Ectodermal cell (in vitro differentiated cells): ENCODE measurements around the gene RBM33.

ENCODE experiments used
- H3K27ac ChIP-seq: 2 replicates; pipeline ENCODE4 v1.7.0; 2013; ENCODE audit warnings: mild to moderate bottlenecking, low read depth, low read length; ENCODE audit not compliant: insufficient read depth, poor library complexity, severe bottlenecking
- H3K27me3 ChIP-seq: 2 replicates; pipeline ENCODE4 v1.7.0; 2013; ENCODE audit warnings: mild to moderate bottlenecking, low read length; ENCODE audit not compliant: insufficient read depth, control insufficient read depth, poor library complexity, severe bottlenecking
- H3K36me3 ChIP-seq: one replicate; pipeline ENCODE4 v1.7.0; 2013; ENCODE audit warnings: low read length; ENCODE audit not compliant: control insufficient read depth, insufficient read depth
- H3K4me1 ChIP-seq: one replicate; pipeline ENCODE4 v1.7.0; 2013; ENCODE audit warnings: low read length; ENCODE audit not compliant: control insufficient read depth, insufficient read depth
- H3K4me3 ChIP-seq: 2 replicates; pipeline ENCODE4 v1.7.0; 2013; ENCODE audit warnings: low read depth, low read length, control low read depth; ENCODE audit not compliant: insufficient read depth
- H3K9me3 ChIP-seq: 2 replicates; pipeline ENCODE4 v1.7.0; 2013; ENCODE audit warnings: mild to moderate bottlenecking, low read length, moderate library complexity; ENCODE audit not compliant: control insufficient read depth
- WGBS, 2 experiments: methylation state at CpG; one replicate each; pipeline ENCODE4 v1.1.7; 2013; ENCODE audit warnings: missing lambda C conversion rate in 2 of 2; 5-methylcytosine and 5-hydroxymethylcytosine counted together

Gene RBM33

GRCh38 chr7:155778349-155778748 lies 133.9 kb downstream of the RBM33 start:
- H3K4me1 ChIP-seq: peaks cover 4% of the 10 kb centered on the region
- 93 to 96% methylated on average over 6 of the region's 6 CpGs for WGBS, 2 experiments
- no peaks in the 10 kb centered on the region for H3K27me3 ChIP-seq
- H3K36me3 ChIP-seq: peaks cover 14% of the 10 kb centered on the region
- no peak overlapping the region for H3K4me3 ChIP-seq
- no peak overlapping the region for H3K27ac ChIP-seq
- H3K9me3 ChIP-seq: no peaks in the 10 kb centered on the region

- Histone ChIP-seq H3K9me3 (no peaks in the 10 kb centered on the region), H3K4me3 (no peak overlapping the region), H3K4me1 (peaks cover 4% of the 10 kb centered on the region), H3K27me3 (peaks cover 5% of the 10 kb centered on the region), H3K27ac (no peak overlapping the region), H3K36me3 (peaks cover 8% of the 10 kb centered on the region)
- WGBS, 2 experiments: 94% methylated on average over 24 of the region's 24 CpGs
Observed at GRCh38 chr7:155780884-155781283, 136.4 kb downstream of the RBM33 start.

GRCh38 chr7:155781433-155781832 lies 137.0 kb downstream of the RBM33 start:
- H3K4me3 ChIP-seq: no peak overlapping the region
- H3K36me3 ChIP-seq: peaks cover 4% of the 10 kb centered on the region
- H3K9me3 ChIP-seq: no peaks in the 10 kb centered on the region
- no peak overlapping the region for H3K27ac ChIP-seq
- H3K4me1 ChIP-seq: peaks cover 4% of the 10 kb centered on the region
- peaks cover 10% of the 10 kb centered on the region for H3K27me3 ChIP-seq
- WGBS, 2 experiments: 95 to 96% methylated on average over 20 of the region's 20 CpGs

GRCh38 chr7:155782466-155782865 lies 138.0 kb downstream of the RBM33 start:
- WGBS, 2 experiments: 89 to 91% methylated on average over 10 of the region's 10 CpGs
- Histone ChIP-seq H3K27me3 (peaks cover 21% of the 10 kb centered on the region), H3K9me3 (no peaks in the 10 kb centered on the region), H3K4me1 (peaks cover 4% of the 10 kb centered on the region), H3K4me3 (no peak overlapping the region), H3K36me3 (peaks cover 4% of the 10 kb centered on the region), H3K27ac (no peak overlapping the region)

GRCh38 chr7:155785536-155785935 lies 141.1 kb downstream of the RBM33 start:
- H3K4me3 ChIP-seq: no peak overlapping the region

GRCh38 chr7:155786491-155786890 lies 142.0 kb downstream of the RBM33 start:
- no peak overlapping the region for H3K4me3 ChIP-seq
- no peaks in the 10 kb centered on the region for H3K9me3 ChIP-seq
- no peaks in the 10 kb centered on the region for H3K4me1 ChIP-seq
- 90 to 91% methylated on average over 8 to 10 of the region's 10 CpGs for WGBS, 2 experiments
- no peak overlapping the region for H3K27ac ChIP-seq
- no peaks in the 10 kb centered on the region for H3K36me3 ChIP-seq
- H3K27me3 ChIP-seq: peaks cover 25% of the 10 kb centered on the region

More at GRCh38 chr7:155785536-155785935, 141.1 kb downstream of the RBM33 start:
- H3K27ac ChIP-seq: no peak overlapping the region
- no peaks in the 10 kb centered on the region for H3K9me3 ChIP-seq
- H3K4me1 ChIP-seq: no peaks in the 10 kb centered on the region
- 90 to 94% methylated on average over 10 of the region's 10 CpGs for WGBS, 2 experiments
- H3K36me3 ChIP-seq: no peaks in the 10 kb centered on the region
- peaks cover 25% of the 10 kb centered on the region for H3K27me3 ChIP-seq

- WGBS, 2 experiments: 2% methylated on average over 68 of the region's 68 CpGs
- peaks cover 25% of the 10 kb centered on the region for H3K27me3 ChIP-seq
- peak overlapping the region; percentile 52 for H3K4me3 ChIP-seq
- H3K9me3 ChIP-seq: no peaks in the 10 kb centered on the region
- H3K36me3 ChIP-seq: no peaks in the 10 kb centered on the region
- H3K4me1 ChIP-seq: no peaks in the 10 kb centered on the region
- no peak overlapping the region for H3K27ac ChIP-seq
Observed at GRCh38 chr7:155787171-155787851, 142.8 kb downstream of the RBM33 start.

- Histone ChIP-seq H3K27me3 (peaks cover 25% of the 10 kb centered on the region), H3K9me3 (no peaks in the 10 kb centered on the region), H3K36me3 (no peaks in the 10 kb centered on the region), H3K4me3 (no peak overlapping the region), H3K27ac (no peak overlapping the region), H3K4me1 (no peaks in the 10 kb centered on the region)
- 93 to 95% methylated on average over 22 of the region's 22 CpGs for WGBS, 2 experiments
Observed at GRCh38 chr7:155788616-155789000, 144.1 kb downstream of the RBM33 start.

- Histone ChIP-seq H3K9me3 (no peaks in the 10 kb centered on the region), H3K4me1 (no peaks in the 10 kb centered on the region), H3K27ac (no peak overlapping the region), H3K4me3 (no peak overlapping the region), H3K27me3 (peaks cover 25% of the 10 kb centered on the region), H3K36me3 (no peaks in the 10 kb centered on the region)
- 91 to 94% methylated on average over 29 of the region's 29 CpGs for WGBS, 2 experiments
Observed at GRCh38 chr7:155789001-155789725, 144.7 kb downstream of the RBM33 start.

- Histone ChIP-seq H3K36me3 (no peaks in the 10 kb centered on the region), H3K9me3 (no peaks in the 10 kb centered on the region), H3K4me1 (no peaks in the 10 kb centered on the region), H3K27ac (no peak overlapping the region), H3K4me3 (no peak overlapping the region), H3K27me3 (peaks cover 28% of the 10 kb centered on the region)
- 83 to 100% methylated on average over 2 to 8 of the region's 8 CpGs for WGBS, 2 experiments
Observed at GRCh38 chr7:155790666-155791065, 146.2 kb downstream of the RBM33 start.
